Measurements from ENCODE around the gene PGGHG.
"Not testable (repeated sequence)": the region's sequence is repeated elsewhere in the genome, so short reads cannot be mapped to it uniquely, and the experiment has no call there.

Gene PGGHG

DNA sequence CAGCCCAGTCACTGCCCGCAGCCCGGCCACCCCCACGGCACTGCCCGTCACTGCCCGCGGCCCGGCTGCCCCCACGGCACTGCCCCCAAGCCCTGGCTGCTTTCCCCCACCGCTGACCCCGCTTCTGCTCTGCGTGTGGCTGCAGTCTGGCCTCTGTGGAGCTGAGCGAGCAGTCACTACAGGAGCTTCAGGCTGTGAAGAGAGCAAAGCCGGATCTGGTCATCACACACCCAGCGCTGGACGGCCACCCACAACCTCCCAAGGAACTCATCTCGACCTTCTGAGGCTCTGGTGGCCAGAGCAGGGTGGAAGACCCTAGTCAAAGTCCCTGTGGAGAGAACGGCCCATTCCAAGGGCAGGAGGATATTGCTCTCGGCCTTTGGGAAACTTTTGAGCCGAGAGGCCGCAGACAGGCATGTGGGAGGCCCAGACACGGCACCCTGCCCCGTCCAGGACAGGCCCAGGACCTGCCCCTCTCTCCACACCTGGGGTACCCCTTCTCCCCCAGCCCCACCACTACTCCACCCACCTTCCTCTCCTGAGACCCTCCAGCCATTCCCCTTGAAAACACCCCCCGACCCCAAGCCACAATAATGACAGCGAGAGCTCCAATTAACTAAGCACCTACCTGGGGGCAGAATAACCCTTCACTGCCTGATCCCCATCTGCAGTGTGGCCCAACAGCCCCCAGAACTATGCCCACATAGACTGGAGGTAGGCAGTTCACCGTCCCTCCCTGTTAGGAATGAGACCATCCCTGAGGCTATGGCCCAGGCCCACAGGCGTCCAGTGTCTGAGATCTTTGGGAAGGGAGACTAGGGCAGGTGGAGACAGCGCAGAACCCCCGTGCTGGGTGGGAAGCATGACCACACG lies 3.7 kb upstream of the PGGHG start:
- DNase-seq: no peak

DNA sequence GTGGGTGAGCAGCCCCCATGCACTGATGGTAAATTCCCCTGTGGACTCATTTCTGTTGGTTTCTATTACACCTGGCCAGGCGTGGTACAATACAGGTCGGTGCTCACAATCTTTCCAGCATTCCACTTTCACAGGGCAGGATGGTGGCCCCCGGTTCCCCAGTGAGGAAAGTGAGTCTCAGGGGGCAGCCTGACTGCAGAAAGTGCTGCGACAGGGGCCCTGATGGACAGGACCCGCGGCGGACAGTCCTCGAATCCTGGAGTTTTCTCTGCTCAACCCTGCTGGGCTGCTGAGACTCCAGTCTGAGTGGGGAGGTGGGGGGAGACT lies 3.1 kb upstream of the PGGHG start:
- DNase-seq: no peak

DNA sequence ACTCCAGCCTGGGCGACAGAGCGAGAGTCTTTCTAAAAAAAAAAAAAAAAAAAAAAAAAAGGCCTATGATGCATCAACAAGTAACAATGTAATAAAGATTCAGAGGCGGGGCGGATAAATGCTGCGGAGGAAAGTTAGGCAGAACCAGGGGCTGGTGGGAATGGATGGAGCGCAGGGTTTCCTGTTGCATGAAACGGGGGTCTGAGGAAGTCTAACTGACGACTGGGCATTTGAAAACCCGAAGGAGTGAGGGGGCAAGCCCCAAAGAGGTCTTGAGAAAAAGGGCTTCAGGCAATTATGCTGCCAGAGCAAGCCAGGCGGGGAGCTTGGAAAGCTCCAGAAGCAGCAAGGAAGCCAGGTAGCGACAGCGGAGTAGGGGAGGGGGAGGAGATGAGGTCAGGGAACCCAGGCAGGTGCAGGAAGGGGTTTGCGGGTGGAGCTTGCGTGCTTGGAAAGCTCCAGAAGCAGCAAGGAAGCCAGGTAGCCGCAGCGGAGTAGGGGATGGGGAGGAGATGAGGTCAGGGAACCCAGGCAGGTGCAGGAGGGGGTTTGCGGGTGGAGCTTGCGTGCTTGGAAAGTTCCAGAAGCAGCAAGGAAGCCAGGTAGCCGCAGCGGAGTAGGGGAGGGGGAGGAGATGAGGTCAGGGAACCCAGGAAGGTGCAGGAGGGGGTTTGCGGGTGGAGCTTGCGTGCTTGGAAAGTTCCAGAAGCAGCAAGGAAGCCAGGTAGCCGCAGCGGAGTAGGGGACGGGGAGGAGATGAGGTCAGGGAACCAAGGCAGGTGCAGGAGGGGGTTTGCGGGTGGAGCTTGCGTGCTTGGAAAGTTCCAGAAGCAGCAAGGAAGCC lies 1.7 kb upstream of the PGGHG start:
- DNase-seq: not testable (repeated sequence)

DNA sequence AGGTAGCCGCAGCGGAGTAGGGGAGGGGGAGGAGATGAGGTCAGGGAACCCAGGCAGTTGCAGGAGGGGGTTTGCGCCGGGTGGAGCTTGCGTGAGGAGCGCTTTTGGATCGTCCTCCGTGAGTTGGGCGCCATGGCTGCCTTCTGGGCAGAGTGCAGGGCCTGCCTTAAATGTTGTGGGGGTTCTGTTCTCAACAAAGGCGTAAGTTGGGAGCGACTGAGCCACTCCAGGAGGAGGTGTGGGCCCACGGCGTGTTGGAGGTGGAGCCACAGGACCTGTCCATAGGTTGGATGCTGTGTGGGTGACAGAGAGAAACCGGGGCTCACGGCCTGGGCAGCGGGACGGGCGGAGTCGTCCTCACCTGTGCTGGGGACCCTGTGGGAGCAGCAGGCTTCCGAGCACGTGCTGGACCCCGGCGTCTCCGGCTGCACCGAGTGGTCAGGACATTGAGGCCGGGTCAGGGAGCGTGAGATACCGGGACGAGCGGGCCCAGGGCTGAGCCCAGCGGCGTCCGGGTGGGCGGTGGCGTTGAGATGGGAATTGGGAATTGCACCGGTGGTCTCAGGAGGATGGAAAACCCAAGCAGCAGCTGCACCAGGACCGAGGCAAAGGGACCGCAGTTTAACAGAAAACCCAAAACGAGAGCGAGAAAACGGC lies 977 bp upstream of the PGGHG start:
- no peak for DNase-seq

DNA sequence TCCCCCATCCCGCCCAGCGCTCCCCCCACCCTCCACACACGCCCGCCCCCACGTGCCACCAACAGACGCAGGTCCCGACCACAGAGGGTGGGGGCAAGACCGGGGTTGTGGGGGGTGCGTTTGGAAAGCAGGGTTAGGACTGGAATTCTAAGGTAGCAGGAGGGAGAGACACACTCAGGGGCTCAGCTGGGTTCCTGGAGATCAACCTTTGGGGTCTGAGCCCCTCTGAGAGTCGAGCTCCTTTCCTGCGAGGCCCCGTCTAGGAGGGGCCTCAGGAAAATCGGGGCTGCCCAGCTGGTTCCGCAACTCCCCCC lies 429 bp downstream of the PGGHG start:
- no peak for DNase-seq

DNA sequence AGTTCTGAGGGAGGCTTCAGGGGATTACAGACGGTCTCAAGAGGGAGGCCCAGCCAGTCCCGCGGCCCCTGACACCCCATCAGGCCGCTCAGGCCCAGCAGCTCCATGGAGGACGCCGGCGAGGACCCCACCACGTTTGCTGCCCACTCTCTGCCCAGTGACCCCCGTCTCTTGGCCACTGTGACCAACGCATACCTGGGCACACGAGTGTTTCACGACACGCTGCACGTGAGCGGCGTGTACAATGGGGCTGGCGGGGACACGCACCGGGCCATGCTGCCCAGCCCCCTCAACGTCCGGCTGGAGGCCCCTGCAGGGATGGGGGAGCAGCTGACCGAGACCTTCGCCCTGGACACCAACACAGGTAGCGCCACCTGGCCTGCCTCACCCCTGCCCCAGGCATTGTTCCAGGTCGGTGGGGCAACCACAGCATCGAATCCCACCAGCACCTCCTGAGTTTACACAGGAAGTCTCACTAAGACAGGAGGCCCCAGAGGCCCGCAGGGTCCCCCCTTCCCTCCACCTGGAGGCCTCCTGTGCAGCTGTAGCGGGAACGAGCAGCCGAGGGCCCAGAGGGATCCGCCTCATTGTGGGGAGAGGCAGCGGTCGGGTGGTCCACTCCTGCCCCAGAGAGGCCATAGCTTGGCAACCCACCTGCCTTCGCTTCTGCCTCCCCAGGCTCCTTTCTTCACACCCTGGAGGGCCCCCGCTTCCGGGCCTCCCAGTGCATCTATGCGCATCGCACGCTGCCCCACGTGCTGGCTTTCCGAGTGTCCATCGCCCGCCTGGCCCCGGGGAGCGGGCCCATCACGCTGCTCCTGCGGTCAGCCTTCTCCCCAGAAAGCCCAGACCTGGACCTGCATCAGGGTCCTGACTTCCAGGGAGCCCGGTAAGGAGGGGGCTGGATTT lies 1.0 kb downstream of the PGGHG start:
- no peak for DNase-seq

DNA sequence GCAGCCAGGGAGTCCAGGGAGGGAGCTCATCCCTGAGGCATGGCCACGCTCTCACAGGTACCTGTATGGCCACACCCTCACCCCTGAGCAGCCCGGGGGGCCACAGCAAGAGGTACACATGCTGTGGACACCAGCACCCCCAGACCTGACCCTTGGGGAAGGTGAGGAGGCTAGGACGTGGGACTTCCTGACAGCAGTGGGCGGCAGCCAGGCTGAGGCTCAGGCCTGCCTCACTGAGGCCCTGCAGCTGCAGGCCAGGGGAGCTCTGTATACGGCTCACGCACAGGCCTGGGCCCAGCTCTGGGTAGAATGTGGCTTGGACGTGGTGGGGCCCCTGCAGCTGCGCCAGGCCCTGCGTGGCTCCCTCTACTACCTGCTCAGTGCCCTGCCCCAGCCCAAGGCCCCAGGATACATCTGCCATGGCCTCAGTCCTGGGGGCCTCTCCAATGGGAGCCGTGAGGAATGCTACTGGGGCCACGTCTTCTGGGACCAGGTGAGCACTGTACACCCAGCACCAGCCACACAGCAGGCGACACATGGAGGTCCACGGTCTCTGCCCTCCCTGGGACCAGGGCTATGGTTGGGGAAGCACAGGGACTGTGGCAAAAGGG lies 1.8 kb downstream of the PGGHG start:
- DNase-seq: no peak

DNA sequence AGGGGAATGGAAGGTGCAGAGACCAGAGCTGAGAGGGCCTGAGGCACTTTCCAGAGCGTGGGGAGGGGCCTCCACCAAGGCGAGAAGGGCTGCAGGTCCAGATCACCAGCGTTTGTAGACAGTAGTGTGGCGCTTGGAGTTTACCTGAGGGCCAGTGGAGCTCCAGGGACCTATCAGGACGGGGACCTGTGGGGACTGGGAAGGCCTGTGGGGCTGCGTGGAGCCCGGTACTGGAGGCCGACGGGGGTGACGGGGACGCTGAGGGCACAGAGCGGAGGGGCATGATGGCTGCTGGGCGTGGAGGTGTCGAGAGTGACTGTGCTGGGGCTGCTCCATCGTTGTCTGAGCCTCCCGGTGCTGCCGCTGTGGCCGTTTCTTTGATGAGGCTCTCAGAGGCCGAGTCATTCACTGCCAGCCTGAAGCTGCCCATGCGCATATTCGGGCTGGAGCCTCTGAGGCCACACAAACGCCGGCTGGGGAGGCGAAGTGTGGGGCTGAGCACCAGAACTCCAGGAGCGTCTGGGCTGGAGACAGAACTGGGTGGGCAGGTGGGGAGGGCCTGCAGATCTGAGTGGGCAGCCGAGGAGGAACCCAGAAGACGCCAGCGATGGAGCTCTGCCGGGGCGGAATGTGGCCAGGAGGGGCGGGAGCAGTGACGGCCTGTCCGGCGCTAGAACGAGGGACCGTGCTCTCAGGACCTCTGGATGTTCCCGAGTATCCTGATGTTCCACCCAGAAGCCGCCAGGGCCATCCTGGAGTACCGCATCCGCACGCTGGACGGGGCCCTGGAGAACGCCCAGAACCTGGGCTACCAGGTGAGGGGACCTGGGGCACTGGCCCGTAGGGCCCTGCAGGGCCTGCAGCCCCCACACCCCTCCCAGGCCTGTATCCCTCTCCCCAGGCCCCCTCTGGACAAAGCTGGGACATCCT lies 2.6 kb downstream of the PGGHG start:
- no peak for DNase-seq

DNA sequence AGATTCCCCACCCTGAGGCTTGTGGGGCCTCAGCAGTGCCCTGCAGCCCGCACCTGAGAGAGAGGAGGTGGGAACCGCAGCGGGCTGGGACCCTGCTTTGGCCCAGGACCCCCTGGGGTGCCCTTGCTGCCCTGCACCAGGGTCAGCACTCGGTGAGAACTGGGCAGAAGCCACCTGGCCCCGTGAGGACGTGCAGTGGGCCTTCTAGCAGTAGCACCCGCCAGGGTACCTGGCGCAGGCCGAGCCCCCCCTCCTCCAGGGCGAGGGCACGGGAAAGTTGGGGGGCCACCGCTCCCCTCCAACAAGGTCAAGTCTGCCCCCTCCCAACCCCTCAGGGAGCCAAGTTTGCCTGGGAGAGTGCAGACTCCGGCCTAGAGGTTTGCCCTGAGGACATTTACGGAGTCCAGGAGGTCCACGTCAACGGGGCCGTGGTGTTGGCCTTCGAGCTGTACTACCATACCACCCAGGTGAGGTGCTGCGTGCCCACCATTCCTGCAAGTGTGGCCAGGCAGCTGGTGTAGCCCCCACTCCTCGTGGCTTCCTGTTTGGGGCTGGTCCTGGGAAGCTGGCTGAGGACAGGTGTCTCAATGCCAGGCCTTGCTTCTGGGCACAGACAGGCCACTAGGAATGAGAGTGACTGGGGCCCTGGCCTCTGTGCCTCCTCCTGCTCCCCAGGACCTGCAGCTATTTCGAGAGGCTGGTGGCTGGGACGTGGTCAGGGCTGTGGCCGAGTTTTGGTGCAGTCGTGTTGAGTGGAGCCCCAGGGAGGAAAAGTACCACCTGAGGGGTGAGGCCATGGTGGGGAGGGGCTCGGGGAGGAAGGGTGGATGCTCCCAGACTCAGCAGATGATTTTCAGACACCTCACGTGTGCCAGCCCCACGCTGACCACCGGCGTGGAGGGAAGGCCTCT lies 3.5 kb downstream of the PGGHG start:
- DNase-seq: no peak

DNA sequence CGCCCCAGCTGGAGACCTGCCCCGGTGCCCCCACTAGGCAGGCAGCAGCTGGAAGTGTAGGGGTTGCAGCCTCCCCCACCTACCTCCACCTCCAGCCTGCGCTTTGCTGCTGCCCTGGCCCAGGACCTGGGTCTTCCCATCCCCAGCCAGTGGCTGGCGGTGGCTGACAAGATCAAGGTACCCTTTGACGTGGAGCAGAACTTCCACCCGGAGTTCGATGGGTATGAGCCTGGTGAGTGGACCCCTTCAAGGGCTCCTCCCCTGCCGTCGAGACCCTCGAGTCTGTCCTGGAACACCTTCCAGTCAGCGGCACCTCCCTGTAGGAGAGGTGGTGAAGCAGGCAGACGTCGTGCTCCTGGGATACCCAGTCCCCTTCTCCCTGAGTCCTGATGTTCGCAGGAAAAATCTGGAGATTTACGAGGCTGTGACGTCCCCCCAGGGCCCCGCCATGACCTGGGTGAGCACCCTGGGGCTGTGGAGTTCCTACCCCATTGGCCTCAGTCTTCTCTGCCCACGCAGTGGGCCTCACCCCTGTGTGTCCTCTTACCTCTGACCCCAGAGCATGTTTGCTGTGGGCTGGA lies 4.4 kb downstream of the PGGHG start:
- DNase-seq: no peak

DNA sequence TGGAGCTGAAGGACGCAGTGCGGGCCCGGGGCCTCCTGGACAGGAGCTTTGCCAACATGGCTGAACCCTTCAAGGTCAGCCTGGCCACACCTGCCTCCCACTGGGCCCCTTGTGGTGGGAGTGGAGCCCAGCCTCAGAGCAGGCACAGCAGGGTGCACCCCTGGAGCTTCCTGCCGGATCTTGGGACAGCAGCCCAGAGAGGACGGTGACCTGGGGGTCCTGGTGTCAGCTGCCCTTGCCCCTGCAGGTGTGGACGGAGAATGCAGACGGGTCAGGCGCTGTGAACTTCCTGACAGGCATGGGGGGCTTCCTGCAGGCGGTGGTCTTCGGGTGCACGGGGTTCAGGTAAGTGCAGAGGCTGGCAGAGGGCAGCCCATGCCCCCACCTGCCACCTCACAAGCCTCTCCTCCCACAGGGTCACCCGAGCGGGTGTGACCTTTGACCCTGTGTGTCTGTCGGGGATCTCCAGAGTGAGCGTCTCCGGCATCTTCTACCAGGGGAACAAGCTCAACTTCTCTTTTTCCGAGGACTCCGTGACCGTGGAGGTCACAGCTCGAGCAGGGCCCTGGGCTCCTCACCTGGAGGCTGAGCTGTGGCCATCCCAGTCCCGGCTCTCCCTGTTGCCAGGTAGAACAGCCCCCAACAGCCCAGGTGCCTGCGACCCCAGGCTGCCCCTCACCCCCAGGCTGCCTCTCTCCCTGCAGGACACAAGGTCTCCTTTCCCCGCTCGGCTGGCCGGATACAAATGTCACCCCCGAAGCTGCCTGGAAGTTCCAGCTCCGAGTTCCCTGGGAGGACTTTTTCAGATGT lies 5.1 kb downstream of the PGGHG start:
- DNase-seq: no peak

DNA sequence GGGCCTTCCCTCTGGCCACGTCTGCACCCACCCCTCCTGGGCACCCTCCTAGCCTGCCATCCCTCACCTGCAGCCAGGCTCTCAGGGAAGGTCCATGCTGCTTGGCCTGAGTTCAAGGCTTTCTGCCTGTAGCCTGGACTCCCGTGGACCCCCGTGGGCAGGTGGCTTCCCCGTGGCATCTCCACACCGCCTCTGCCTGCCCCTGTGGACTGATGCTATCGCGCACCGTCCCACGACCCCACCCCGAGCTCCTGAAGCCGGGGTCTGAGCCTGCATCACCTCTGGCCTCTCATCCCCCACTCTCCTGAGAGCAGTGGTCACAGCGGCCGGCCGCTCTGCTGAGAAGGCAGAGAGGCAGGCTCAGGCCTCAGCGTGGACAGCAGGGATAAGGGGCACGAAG lies 5.9 kb downstream of the PGGHG start:
- DNase-seq: no peak

DNA sequence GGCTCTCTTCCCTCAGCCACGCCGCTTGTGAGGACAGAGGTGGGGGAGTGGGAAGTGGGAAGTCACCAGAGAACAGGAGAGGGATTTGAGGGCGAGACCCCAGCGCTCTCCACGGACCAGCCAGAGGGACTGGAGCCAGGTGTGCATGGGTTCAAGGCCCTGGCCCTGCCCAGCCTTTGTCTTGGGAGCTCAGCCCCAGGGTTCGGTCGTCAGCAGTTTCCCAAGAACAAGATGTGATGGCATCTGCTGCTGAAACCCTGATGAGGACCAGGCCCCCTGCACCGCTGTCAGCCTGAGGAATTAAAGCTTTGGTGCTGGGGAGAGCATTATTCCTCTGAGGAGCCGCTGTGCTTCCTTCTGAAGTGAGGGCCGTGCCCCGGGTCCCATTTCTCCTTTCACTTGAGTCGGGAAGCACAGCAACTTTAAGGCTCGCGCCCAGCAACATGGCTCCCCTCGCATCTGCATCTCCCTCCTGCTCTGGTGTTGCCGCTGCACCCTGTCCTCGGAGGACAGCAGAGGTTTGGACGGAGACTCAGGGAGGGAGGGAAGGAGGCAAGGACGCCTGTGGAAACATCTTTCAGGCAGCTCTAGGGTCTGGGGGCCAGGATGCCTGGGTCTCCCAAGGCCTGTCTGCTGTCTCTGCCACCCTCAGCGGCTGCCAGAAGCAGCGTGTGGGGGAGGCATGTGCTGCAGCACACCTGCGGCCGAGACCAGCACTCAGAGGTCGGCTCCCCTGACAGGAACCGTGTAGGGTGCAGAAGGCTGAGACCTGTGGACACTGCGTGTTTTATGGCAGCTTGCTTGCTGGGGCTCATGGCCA lies 6.6 kb downstream of the PGGHG start:
- no peak for DNase-seq

DNA sequence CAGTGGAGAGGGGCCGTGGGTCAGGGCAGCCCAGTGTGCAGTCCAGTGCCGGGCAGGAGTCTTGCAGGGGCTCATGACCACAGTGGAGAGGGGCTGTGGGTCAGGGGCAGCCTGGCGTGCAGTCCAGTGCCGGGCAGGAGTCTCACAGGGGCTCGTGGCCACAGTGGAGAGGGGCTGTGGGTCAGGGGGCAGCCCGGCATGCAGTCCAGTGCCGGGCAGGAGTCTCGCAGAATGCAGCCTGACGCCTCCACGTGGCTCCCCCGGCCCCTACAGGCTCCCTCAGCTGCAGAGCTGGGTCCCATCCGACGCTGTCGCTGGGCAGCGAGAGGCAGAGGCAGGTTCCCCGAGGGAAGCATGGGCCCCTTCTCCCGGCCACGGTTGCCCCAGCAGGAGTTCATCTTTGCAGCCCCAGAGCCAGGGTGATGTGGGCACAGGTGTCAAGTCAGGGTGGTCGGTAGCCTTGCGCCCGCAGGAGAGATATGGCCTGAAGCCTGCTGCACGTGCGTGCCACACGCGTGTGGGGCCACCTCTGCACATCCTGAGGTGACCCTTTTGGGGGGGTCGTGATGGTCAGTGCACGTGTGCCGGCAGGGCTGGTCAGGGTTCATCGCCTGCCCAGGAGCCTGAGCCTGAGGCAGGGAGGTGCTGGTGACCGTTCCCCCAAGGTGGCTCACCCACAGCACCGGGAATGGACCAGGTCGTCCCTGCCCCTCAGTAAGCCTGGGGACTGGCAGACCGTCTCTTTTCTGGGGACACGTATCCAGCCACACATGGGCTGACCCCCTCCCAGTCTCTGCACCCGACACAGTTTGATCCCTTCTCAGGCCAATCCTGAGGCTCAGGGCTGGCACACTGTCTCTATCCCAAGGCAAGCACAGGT lies 7.5 kb downstream of the PGGHG start:
- no peak for DNase-seq

DNA sequence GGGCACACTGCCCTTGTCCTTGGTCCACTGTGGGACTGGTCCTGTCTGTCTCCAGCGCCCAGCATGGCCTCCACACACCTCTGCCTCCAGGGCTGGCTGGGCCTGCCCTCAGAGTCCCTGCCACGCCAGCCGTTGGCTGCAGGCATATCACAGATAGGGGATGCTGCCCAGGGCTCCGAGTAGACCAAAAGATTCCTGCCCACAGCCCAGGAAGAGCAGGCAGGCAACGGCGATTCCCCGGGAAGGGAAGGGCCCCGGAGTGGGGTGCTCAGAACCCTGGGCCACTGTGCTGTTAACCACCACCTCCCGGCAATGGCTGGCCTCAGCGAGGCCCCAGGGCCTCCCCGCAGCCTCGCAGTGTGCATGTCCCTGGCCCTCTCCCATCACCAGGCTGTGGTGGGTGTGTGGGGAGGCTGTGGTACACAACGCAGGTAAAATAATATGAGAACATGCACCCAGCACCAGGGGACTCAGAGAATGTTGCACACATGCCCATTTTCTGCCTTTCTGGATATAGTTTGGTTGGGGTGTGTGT lies 8.2 kb downstream of the PGGHG start:
- DNase-seq: no peak

All from amygdala (tissue), 56 donors.